Frontal cortex (tissue), 4 donors: ENCODE data around the gene PMS1. TPM values are rescaled to one million over a fixed set of nuclear protein-coding genes. Genes with fewer than 3 reads are reported as not detected.
"Not testable (repeated sequence)": the region's sequence is repeated elsewhere in the genome, so short reads cannot be mapped to it uniquely, and the experiment has no call there.

ENCODE experiments used
- DNase-seq, 2 donors: peaks; one replicate each; pipeline ENCODE4 v3.0.0; 2012; ENCODE audit warnings: low spot score in 2 of 2
- FAIRE-seq: peaks from 2 replicates; lab custom pipeline; 2012; peaks lifted over from hg19 to GRCh38; lab: Jason Lieb, UNC
- total RNA-seq: library from RNA; depleted of rRNA; stranded (reverse); fragments of >200 nt; gene quantifications from one replicate; pipeline ENCODE4 v1.2.3, GENCODE V29; 2014
- donor health status: control.
- donor health status: control.
- donor health status: control.

The PMS1 gene
- 68.5 TPM for total RNA-seq

GRCh38 chr2:189783927-189784867 is at the start of gene PMS1, which contains the start of gene ORMDL1:
Gene PMS1 (plus strand): TSS chr2:189784450. CDS start chr2:189791810, 7,360 bp downstream.
Gene ORMDL1 (minus strand): TSS chr2:189784339. CDS start chr2:189782595, 1,744 bp downstream.
- peak; percentile 93 for DNase-seq
- no peak for FAIRE-seq

GRCh38 chr2:189751080-189751658 is 33.1 kb upstream of the PMS1 start:
- no peak for FAIRE-seq
- peak in 1 of 2 donors; percentile 7 for DNase-seq

GRCh38 chr2:189756311-189756952 is 27.8 kb upstream of the PMS1 start:
- no peak for FAIRE-seq
- no peak for DNase-seq

- FAIRE-seq, DNase-seq: not testable (repeated sequence)
Measured at GRCh38 chr2:189760154-189760553, 24.1 kb upstream of the PMS1 start.

- DNase-seq (no peak), FAIRE-seq (no peak)
Measured at GRCh38 chr2:189762229-189762550, 22.1 kb upstream of the PMS1 start.

GRCh38 chr2:189762551-189763298 is 21.5 kb upstream of the PMS1 start, which contains the start of gene OSGEPL1:
Gene OSGEPL1 (minus strand): TSS chr2:189762792. CDS start chr2:189761640, 1,152 bp downstream.
- peak; percentile 64 to 71 for DNase-seq
- FAIRE-seq: no peak

GRCh38 chr2:189763908-189764661 is 20.2 kb upstream of the PMS1 start:
- DNase-seq: no peak
- no peak for FAIRE-seq

GRCh38 chr2:189770590-189771322 is 13.5 kb upstream of the PMS1 start:
- no peak for FAIRE-seq
- DNase-seq: no peak

GRCh38 chr2:189772212-189772611 is 12.0 kb upstream of the PMS1 start:
- DNase-seq (no peak), FAIRE-seq (no peak)

GRCh38 chr2:189782221-189782671 is 2.0 kb upstream of the PMS1 start:
- DNase-seq: no peak
- no peak for FAIRE-seq

- DNase-seq: peak in 1 of 2 donors; percentile 18
- FAIRE-seq: no peak
Measured at GRCh38 chr2:189783451-189783926, 761 bp upstream of the PMS1 start.

GRCh38 chr2:189791338-189792042 is 7.2 kb downstream of the PMS1 start:
- FAIRE-seq: no peak
- DNase-seq: no peak

GRCh38 chr2:189794310-189794709 is 10.1 kb downstream of the PMS1 start:
- DNase-seq (no peak), FAIRE-seq (no peak)

- DNase-seq: no peak
- FAIRE-seq: no peak
Measured at GRCh38 chr2:189797902-189798301, 13.7 kb downstream of the PMS1 start.

- peak; percentile 89 for FAIRE-seq
- peak in 1 of 2 donors; percentile 19 for DNase-seq
Measured at GRCh38 chr2:189798312-189799029, 14.2 kb downstream of the PMS1 start.

GRCh38 chr2:189799030-189799331 is 14.7 kb downstream of the PMS1 start:
- no peak for DNase-seq
- no peak for FAIRE-seq

- no peak for DNase-seq
- no peak for FAIRE-seq
Measured at GRCh38 chr2:189799531-189799930, 15.3 kb downstream of the PMS1 start.
